Coronary artery (tissue), 2 donors: Measurements from ENCODE around the gene RELCH.

Experiments
- DNase-seq: peaks from one replicate; pipeline ENCODE4 v3.0.0-alpha.2; 2017; ENCODE audit warnings: low spot score
- H3K27ac ChIP-seq, 2 donors: fragments of 200-600 bp; sonication (generic); one replicate each; pipeline ENCODE4 v1.5.1; 2016 to 2019
- H3K4me3 ChIP-seq: fragments of 200-600 bp; sonication (generic); 2 replicates; pipeline ENCODE4 v1.5.1; 2016; ENCODE audit warnings: mild to moderate bottlenecking, moderate library complexity
- TF ChIP-seq, protein P1 (sequence below): fragments of 200-600 bp; sonication (generic); IDR thresholded peaks from one replicate; pipeline ENCODE4 v1.5.1; 2019; ENCODE audit warnings: antibody characterized with exemption

Gene RELCH

DNA sequence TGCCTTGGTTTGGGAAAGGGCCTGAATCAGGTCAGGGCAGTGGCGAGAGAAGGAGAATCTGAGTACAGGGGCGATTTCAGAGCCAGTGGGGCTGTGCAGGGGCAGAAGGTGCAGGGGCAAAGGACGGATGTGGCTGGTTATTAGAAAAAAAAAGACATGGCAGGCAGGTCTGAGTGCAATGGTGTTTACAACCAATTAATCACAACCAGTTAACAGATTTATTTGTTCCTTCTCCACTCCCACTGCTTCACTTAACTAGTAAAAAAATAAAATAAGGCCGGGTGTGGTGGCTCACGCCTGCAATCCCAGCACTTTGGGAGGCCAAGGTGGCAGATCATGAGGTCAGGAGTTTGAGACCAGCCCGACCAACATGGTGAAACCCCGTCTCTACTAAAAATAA is 143.6 kb downstream of the RELCH start:
- Histone ChIP-seq H3K27ac (no peak overlapping the region), H3K4me3 (no peak overlapping the region)
- no peak for DNase-seq
- TF ChIP-seq, protein P1, sequence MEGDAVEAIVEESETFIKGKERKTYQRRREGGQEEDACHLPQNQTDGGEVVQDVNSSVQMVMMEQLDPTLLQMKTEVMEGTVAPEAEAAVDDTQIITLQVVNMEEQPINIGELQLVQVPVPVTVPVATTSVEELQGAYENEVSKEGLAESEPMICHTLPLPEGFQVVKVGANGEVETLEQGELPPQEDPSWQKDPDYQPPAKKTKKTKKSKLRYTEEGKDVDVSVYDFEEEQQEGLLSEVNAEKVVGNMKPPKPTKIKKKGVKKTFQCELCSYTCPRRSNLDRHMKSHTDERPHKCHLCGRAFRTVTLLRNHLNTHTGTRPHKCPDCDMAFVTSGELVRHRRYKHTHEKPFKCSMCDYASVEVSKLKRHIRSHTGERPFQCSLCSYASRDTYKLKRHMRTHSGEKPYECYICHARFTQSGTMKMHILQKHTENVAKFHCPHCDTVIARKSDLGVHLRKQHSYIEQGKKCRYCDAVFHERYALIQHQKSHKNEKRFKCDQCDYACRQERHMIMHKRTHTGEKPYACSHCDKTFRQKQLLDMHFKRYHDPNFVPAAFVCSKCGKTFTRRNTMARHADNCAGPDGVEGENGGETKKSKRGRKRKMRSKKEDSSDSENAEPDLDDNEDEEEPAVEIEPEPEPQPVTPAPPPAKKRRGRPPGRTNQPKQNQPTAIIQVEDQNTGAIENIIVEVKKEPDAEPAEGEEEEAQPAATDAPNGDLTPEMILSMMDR = no peak

DNA sequence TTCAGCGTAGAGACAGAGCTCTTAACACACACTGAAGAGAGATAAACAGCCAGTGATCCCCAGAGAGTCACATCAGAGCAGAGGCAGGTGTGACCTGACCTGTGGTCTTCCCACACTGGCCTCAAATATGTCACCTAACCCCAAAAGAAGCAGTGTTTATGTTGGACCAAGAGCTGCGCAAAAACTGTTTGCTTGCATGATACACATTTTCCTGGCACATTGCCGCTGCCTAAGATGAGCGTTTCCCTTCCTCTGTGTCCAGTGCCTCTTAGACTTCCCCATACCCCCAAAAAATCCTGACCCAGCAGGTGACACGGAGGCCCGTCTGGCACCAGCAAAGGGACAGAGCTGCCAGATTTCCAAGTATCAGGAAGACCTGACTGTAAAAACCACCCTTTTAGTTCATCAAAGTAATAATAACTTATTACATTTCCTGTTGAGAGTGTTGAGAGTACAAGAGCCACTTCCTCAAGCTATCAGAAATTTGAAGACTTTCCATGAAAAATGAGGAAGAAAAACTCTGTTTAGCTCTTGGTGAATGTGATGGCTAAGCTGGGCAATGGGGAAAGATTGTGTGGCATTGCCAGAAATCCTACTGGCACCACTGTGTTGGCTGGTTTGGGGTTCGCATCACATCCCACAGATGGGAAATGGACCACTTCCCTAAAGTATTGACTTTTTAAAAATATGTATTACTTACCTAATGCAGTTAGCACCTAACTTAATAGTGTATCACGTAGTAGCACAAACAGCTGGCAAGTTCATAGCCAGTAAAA is 144.7 kb downstream of the RELCH start:
- Histone ChIP-seq H3K27ac (peak overlapping the region in 1 of 2 donors; percentile 52), H3K4me3 (peak overlapping the region; percentile 23)
- DNase-seq = no peak
- TF ChIP-seq, protein P1 = no peak

DNA sequence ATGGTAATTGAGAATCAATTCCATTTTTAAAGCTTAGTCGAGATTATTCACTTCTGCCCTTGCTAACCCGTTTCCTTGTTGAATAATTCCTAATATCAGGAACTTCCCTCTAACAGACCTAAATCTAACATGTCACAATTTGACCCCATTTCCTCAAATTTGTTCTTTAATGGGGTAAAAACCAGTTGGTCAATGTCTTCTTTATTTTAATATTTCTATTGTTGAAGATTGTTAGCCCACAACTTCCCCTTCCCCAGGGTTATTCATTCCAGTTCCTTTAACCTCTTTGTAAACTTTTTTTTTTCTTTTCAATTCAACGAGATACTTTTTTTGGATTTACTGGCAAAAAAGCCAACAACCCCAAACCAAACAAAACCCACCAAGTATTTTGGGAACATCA is 145.4 kb downstream of the RELCH start:
- H3K27ac ChIP-seq = peak overlapping the region in 1 of 2 donors; percentile 8

DNA sequence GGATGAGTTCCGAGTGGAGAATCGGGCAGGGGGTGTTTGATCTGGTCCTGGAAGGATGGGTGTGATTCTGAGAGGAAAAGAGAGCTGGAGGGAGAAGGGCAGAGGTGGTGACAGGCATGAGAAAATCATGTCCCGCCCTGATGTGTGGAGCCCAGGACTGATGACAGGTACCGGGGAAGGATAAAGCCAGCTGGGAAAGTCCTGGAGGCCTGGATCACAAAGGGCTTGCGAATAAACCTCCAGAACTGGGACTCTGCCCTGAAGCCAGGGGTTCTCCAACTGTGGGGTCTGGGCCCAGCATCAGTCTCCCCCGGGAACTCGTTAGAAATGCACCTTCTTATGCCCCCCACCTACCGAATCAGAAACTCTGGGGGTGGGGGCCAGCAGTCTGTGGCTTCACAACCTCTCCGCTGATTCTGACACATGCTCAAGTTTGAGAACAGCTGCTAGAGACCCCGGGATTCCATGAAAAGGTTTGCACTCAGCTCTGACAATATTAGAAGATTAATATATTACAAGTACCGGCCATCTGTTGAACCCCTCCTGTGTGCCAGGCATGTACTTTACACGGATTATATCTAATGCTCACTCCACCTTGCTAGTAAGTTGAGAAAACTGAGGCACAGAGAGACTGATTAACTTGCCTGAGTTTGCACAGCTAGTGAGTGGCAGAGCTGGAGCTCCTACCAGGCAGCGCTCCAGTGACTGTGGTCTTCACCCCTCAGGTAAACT is 146.1 kb downstream of the RELCH start:
- TF ChIP-seq, protein P1 = no peak
- H3K4me3 ChIP-seq = no peak overlapping the region

More for the DNA sequence above, 145.4 kb downstream of the RELCH start:
- TF ChIP-seq, protein P1 = no peak
- no peak overlapping the region for H3K4me3 ChIP-seq
- no peak for DNase-seq

DNA sequence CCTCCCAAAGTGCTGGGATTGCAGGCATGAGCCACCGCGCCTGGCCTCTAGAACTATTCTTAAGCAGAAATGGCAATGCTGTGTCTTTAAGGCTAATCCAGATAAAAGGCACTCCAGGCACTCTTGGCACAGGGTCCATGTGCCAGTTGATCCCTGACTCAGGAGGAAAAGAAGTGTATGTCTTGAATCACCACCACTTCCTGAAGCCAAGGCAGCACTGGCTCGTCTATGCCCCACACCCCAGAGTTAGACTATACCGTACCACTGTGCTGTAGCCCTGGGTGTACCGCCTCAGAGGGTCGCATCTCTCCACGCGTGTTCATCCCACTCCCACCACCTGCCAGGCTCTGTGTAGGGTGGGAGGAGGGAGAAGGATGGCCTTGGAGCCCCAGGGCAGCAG is 147.1 kb downstream of the RELCH start:
- TF ChIP-seq, protein P1 = no peak
- H3K4me3 ChIP-seq = no peak overlapping the region
- DNase-seq = no peak
- no peak overlapping the region for H3K27ac ChIP-seq

More for the DNA sequence above, 146.1 kb downstream of the RELCH start:
- no peak overlapping the region for H3K27ac ChIP-seq
- DNase-seq = no peak

DNA sequence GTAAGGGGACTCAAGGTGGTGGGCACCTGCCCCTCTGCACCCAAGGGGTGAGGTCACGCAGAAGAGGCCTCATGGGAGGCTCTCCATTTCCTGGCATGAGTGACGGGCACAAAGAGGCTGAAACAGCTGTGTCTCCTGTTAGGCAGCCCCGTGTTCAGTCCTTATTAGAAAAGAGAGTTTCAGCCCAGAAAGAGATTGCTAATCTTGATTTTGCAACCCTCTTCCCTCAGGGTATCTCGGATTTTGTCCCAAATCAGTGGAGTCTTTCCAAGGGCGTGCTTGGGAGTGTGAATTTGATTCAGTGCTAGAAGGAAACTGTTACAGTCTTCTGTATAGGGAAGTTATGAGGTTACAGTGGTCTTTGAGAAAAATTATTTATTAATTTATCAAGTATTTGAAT is 148.4 kb downstream of the RELCH start:
- H3K27ac ChIP-seq = no peak overlapping the region
- TF ChIP-seq, protein P1 = no peak

DNA sequence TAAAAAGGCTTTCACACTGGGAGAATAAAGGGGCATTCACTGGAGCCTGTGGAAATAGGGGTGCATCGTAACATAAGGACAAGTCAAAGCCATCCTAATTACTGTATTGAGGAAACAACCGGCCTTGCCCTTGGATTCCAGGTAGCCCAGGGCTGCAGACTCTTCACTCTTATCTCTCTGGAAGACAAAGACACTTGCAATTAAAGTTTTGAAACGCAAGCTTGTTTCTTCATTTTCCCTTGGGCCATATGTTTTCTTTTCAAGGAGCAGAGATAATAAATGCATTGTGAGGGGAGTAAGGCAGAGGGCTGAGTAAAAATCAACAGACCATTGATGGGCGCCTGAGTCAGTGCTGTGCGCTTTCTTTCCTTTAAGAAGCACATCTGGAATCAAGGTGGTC is 149.6 kb downstream of the RELCH start:
- Histone ChIP-seq H3K27ac (no peak overlapping the region), H3K4me3 (no peak overlapping the region)
- TF ChIP-seq, protein P1 = no peak
- DNase-seq = no peak

More for the DNA sequence above, 148.4 kb downstream of the RELCH start:
- DNase-seq = no peak
- no peak overlapping the region for H3K4me3 ChIP-seq
